Measurements from ENCODE around the gene SP6. TPM values are rescaled to one million over a fixed set of nuclear protein-coding genes. Genes with fewer than 3 reads are reported as not detected.

The SP6 gene
- total RNA-seq, 1 donor from 2014 or later, result under 0.01 TPM

- Histone ChIP-seq H3K4me3 (ENCODE audit: low read length in 3 of 3) (no peak overlapping the region), H3K27me3 (ENCODE audit: control insufficient read depth in 3 of 3, insufficient read depth in 3 of 3, low read length in 3 of 3) (peaks cover 55 to 68% (median 66%) of the 10 kb centered on the region in 3 donors), H3K36me3 (ENCODE audit: control insufficient read depth in 3 of 3, insufficient read depth in 3 of 3, low read length in 3 of 3) (no peaks in the 10 kb centered on the region), H3K4me1 (ENCODE audit: control insufficient read depth in 3 of 3, insufficient read depth in 3 of 3, low read length in 3 of 3) (peaks cover 6 to 18% (median 6%) of the 10 kb centered on the region in 3 donors), H3K9ac (ENCODE audit: low read depth in 1 of 3, low read length in 3 of 3) (no peak overlapping the region), H3K27ac (ENCODE audit: low read depth, low read length) (no peak overlapping the region), H3K9me3 (ENCODE audit: control insufficient read depth in 3 of 3, low read length in 3 of 3) (no peaks in the 10 kb centered on the region)
Observed at GRCh38 chr17:47845716-47846075, 5.3 kb downstream of the SP6 start.

GRCh38 chr17:47844814-47845715 is 5.9 kb downstream of the SP6 start:
- H3K4me1 ChIP-seq (ENCODE audit: control insufficient read depth in 3 of 3, insufficient read depth in 3 of 3, low read length in 3 of 3), result peaks cover 11 to 21% (median 12%) of the 10 kb centered on the region in 3 donors
- H3K9ac ChIP-seq (ENCODE audit: low read depth in 1 of 3, low read length in 3 of 3), result no peak overlapping the region
- H3K27ac ChIP-seq (ENCODE audit: low read depth, low read length), result no peak overlapping the region
- H3K4me3 ChIP-seq (ENCODE audit: low read length in 3 of 3), result no peak overlapping the region
- no peaks in the 10 kb centered on the region for H3K9me3 ChIP-seq (ENCODE audit: control insufficient read depth in 3 of 3, low read length in 3 of 3)
- H3K27me3 ChIP-seq (ENCODE audit: control insufficient read depth in 3 of 3, insufficient read depth in 3 of 3, low read length in 3 of 3), result peaks cover 49 to 62% (median 59%) of the 10 kb centered on the region in 3 donors
- H3K36me3 ChIP-seq (ENCODE audit: control insufficient read depth in 3 of 3, insufficient read depth in 3 of 3, low read length in 3 of 3), result no peaks in the 10 kb centered on the region

GRCh38 chr17:47844227-47844626 is 6.7 kb downstream of the SP6 start:
- Histone ChIP-seq H3K36me3 (ENCODE audit: control insufficient read depth in 3 of 3, insufficient read depth in 3 of 3, low read length in 3 of 3) (peaks cover 0 to 5% (median 0%) of the 10 kb centered on the region in 3 donors), H3K4me3 (ENCODE audit: low read length in 3 of 3) (no peak overlapping the region), H3K27me3 (ENCODE audit: control insufficient read depth in 3 of 3, insufficient read depth in 3 of 3, low read length in 3 of 3) (peaks cover 44 to 53% (median 51%) of the 10 kb centered on the region in 3 donors), H3K27ac (ENCODE audit: low read depth, low read length) (no peak overlapping the region), H3K4me1 (ENCODE audit: control insufficient read depth in 3 of 3, insufficient read depth in 3 of 3, low read length in 3 of 3) (peaks cover 12 to 28% (median 15%) of the 10 kb centered on the region in 3 donors), H3K9ac (ENCODE audit: low read depth in 1 of 3, low read length in 3 of 3) (no peak overlapping the region), H3K9me3 (ENCODE audit: control insufficient read depth in 3 of 3, low read length in 3 of 3) (no peaks in the 10 kb centered on the region)

GRCh38 chr17:47843391-47843730 is 7.6 kb downstream of the SP6 start:
- Histone ChIP-seq H3K9ac (ENCODE audit: low read depth in 1 of 3, low read length in 3 of 3) (no peak overlapping the region), H3K9me3 (ENCODE audit: control insufficient read depth in 3 of 3, low read length in 3 of 3) (no peaks in the 10 kb centered on the region), H3K27ac (ENCODE audit: low read depth, low read length) (no peak overlapping the region), H3K36me3 (ENCODE audit: control insufficient read depth in 3 of 3, insufficient read depth in 3 of 3, low read length in 3 of 3) (peaks cover 2 to 10% (median 2%) of the 10 kb centered on the region in 3 donors), H3K4me1 (ENCODE audit: control insufficient read depth in 3 of 3, insufficient read depth in 3 of 3, low read length in 3 of 3) (peaks cover 12 to 29% (median 15%) of the 10 kb centered on the region in 3 donors), H3K4me3 (ENCODE audit: low read length in 3 of 3) (no peak overlapping the region), H3K27me3 (ENCODE audit: control insufficient read depth in 3 of 3, insufficient read depth in 3 of 3, low read length in 3 of 3) (peaks cover 37 to 45% (median 42%) of the 10 kb centered on the region in 3 donors)

GRCh38 chr17:47841488-47842291 is 9.3 kb downstream of the SP6 start:
- Histone ChIP-seq H3K36me3 (ENCODE audit: control insufficient read depth in 3 of 3, insufficient read depth in 3 of 3, low read length in 3 of 3) (peaks cover 14 to 19% (median 14%) of the 10 kb centered on the region in 3 donors), H3K4me1 (ENCODE audit: control insufficient read depth in 3 of 3, insufficient read depth in 3 of 3, low read length in 3 of 3) (peaks cover 12 to 25% (median 15%) of the 10 kb centered on the region in 3 donors), H3K4me3 (ENCODE audit: low read length in 3 of 3) (peak overlapping the region; percentile 17 to 98 (median 92)), H3K9me3 (ENCODE audit: control insufficient read depth in 3 of 3, low read length in 3 of 3) (no peaks in the 10 kb centered on the region), H3K9ac (ENCODE audit: low read depth in 1 of 3, low read length in 3 of 3) (peak overlapping the region; percentile 86 to 95 (median 89)), H3K27me3 (ENCODE audit: control insufficient read depth in 3 of 3, insufficient read depth in 3 of 3, low read length in 3 of 3) (peaks cover 21 to 28% (median 26%) of the 10 kb centered on the region in 3 donors), H3K27ac (ENCODE audit: low read depth, low read length) (peak overlapping the region; percentile 49)

GRCh38 chr17:47840742-47841487 is 10.0 kb downstream of the SP6 start, which contains the start of gene SCRN2:
TSS of gene SCRN2 (minus strand) at chr17:47841273. CDS start at chr17:47840843, 430 bp downstream.
- Histone ChIP-seq H3K9ac (ENCODE audit: low read depth in 1 of 3, low read length in 3 of 3) (peak within 1 kb of the TSS; percentile 86 to 95 (median 89)), H3K4me3 (ENCODE audit: low read length in 3 of 3) (peak within 1 kb of the TSS; percentile 81 to 98 (median 92)), H3K27ac (ENCODE audit: low read depth, low read length) (peak within 1 kb of the TSS; percentile 49), H3K27me3 (ENCODE audit: control insufficient read depth in 3 of 3, insufficient read depth in 3 of 3, low read length in 3 of 3) (peaks cover 13 to 21% (median 18%) of the 10 kb centered on the region in 3 donors), H3K4me1 (ENCODE audit: control insufficient read depth in 3 of 3, insufficient read depth in 3 of 3, low read length in 3 of 3) (peaks cover 12 to 28% (median 15%) of the 10 kb centered on the region in 3 donors), H3K9me3 (ENCODE audit: control insufficient read depth in 3 of 3, low read length in 3 of 3) (no peaks in the 10 kb centered on the region), H3K36me3 (ENCODE audit: control insufficient read depth in 3 of 3, insufficient read depth in 3 of 3, low read length in 3 of 3) (peaks cover 16 to 23% (median 19%) of the 10 kb centered on the region in 3 donors)

- Histone ChIP-seq H3K9me3 (ENCODE audit: control insufficient read depth in 3 of 3, low read length in 3 of 3) (no peaks in the 10 kb centered on the region), H3K4me3 (ENCODE audit: low read length in 3 of 3) (peak overlapping the region; percentile 81 to 98 (median 92)), H3K4me1 (ENCODE audit: control insufficient read depth in 3 of 3, insufficient read depth in 3 of 3, low read length in 3 of 3) (peaks cover 13 to 33% (median 15%) of the 10 kb centered on the region in 3 donors), H3K36me3 (ENCODE audit: control insufficient read depth in 3 of 3, insufficient read depth in 3 of 3, low read length in 3 of 3) (peaks cover 18 to 28% (median 22%) of the 10 kb centered on the region in 3 donors), H3K9ac (ENCODE audit: low read depth in 1 of 3, low read length in 3 of 3) (peak overlapping the region; percentile 86 to 95 (median 89)), H3K27ac (ENCODE audit: low read depth, low read length) (no peak overlapping the region), H3K27me3 (ENCODE audit: control insufficient read depth in 3 of 3, insufficient read depth in 3 of 3, low read length in 3 of 3) (peaks cover 8 to 13% (median 10%) of the 10 kb centered on the region in 3 donors)
Observed at GRCh38 chr17:47840001-47840741, 10.8 kb downstream of the SP6 start.

- H3K27ac ChIP-seq (ENCODE audit: low read depth, low read length), result no peak overlapping the region
- H3K4me3 ChIP-seq (ENCODE audit: low read length in 3 of 3), result no peak overlapping the region
- H3K9me3 ChIP-seq (ENCODE audit: control insufficient read depth in 3 of 3, low read length in 3 of 3), result no peaks in the 10 kb centered on the region
- peaks cover under 1 to 2% (median 1%) of the 10 kb centered on the region in 3 donors for H3K27me3 ChIP-seq (ENCODE audit: control insufficient read depth in 3 of 3, insufficient read depth in 3 of 3, low read length in 3 of 3)
- H3K4me1 ChIP-seq (ENCODE audit: control insufficient read depth in 3 of 3, insufficient read depth in 3 of 3, low read length in 3 of 3), result peaks cover 15 to 33% (median 18%) of the 10 kb centered on the region in 3 donors
- H3K9ac ChIP-seq (ENCODE audit: low read depth in 1 of 3, low read length in 3 of 3), result no peak overlapping the region
- H3K36me3 ChIP-seq (ENCODE audit: control insufficient read depth in 3 of 3, insufficient read depth in 3 of 3, low read length in 3 of 3), result peaks cover 18 to 29% (median 22%) of the 10 kb centered on the region in 3 donors
Observed at GRCh38 chr17:47839071-47839470, 11.9 kb downstream of the SP6 start.

GRCh38 chr17:47838636-47839035 is 12.3 kb downstream of the SP6 start:
- Histone ChIP-seq H3K9ac (ENCODE audit: low read depth in 1 of 3, low read length in 3 of 3) (no peak overlapping the region), H3K4me3 (ENCODE audit: low read length in 3 of 3) (no peak overlapping the region), H3K9me3 (ENCODE audit: control insufficient read depth in 3 of 3, low read length in 3 of 3) (no peaks in the 10 kb centered on the region), H3K4me1 (ENCODE audit: control insufficient read depth in 3 of 3, insufficient read depth in 3 of 3, low read length in 3 of 3) (peaks cover 15 to 33% (median 18%) of the 10 kb centered on the region in 3 donors), H3K36me3 (ENCODE audit: control insufficient read depth in 3 of 3, insufficient read depth in 3 of 3, low read length in 3 of 3) (peaks cover 18 to 29% (median 22%) of the 10 kb centered on the region in 3 donors), H3K27me3 (ENCODE audit: control insufficient read depth in 3 of 3, insufficient read depth in 3 of 3, low read length in 3 of 3) (no peaks in the 10 kb centered on the region), H3K27ac (ENCODE audit: low read depth, low read length) (no peak overlapping the region)
